ENCODE results near the gene HS3ST3A1.

DNA sequence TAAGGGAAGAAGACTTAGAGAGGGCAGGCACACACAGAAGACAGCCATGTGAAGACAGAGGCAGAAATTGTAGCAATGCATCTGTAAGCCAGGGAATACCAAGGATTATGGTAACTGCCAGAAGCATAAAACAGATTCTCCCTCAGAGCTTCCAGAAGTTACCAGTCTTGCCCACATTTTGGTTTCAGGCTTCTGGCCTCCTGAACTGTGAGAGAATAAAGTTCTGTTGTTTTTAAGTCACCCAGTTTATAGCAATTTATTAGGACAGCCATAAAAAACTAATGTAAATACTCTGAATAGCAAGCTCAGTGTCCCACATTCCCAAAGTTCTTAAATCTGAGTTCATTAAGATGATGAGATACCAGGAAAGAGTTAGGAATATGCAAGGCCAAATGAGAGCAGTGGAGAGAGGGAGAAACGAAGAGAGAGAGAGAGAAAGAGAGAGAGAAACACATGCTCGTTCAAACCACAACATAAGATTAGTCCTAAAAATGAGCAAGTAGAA, 123.4 kb downstream of the HS3ST3A1 start:
- no peak for TF ChIP-seq CTCF (IDR thresholded peaks at IDR 0.05)
- no peak for TF ChIP-seq POLR2A (IDR thresholded peaks at IDR 0.05)
